Activated CD4-positive, alpha-beta T cell treated with anti-CD3 and anti-CD28 coated beads for 48 hours (primary cell): ENCODE results near the gene NKX1-2.
A peak's percentile ranks its signal among the peaks of the same experiment; 100 is the strongest.

ENCODE experiments used
- DNase-seq: peaks from one replicate; pipeline ENCODE4 v3.0.0-alpha.2; 2020

Gene NKX1-2

GRCh38 chr10:124474514-124475070, 24.8 kb upstream of the NKX1-2 start:
- DNase-seq = no peak

GRCh38 chr10:124473070-124473469, 23.2 kb upstream of the NKX1-2 start:
- DNase-seq = no peak

GRCh38 chr10:124472071-124472470, 22.2 kb upstream of the NKX1-2 start:
- no peak for DNase-seq

GRCh38 chr10:124470544-124471434, 21.0 kb upstream of the NKX1-2 start:
- no peak for DNase-seq

GRCh38 chr10:124469956-124470484, 20.2 kb upstream of the NKX1-2 start:
- no peak for DNase-seq

GRCh38 chr10:124468624-124469023, 18.8 kb upstream of the NKX1-2 start:
- no peak for DNase-seq

- DNase-seq = no peak
These were observed 17.3 kb upstream of the NKX1-2 start for GRCh38 chr10:124467165-124467564.

GRCh38 chr10:124465777-124466488, 16.1 kb upstream of the NKX1-2 start:
- no peak for DNase-seq

GRCh38 chr10:124465003-124465776, 15.4 kb upstream of the NKX1-2 start:
- DNase-seq = no peak

- no peak for DNase-seq
These were observed 14.5 kb upstream of the NKX1-2 start for GRCh38 chr10:124464028-124464965.

- no peak for DNase-seq
These were observed 12.5 kb upstream of the NKX1-2 start for GRCh38 chr10:124462348-124462695.

- DNase-seq = peak; percentile 91
These were observed 12.0 kb upstream of the NKX1-2 start, which contains the start of gene LHPP for GRCh38 chr10:124461642-124462347. LHPP (plus strand) TSS chr10:124461823; CDS start chr10:124461863, 40 bp downstream.

- no peak for DNase-seq
These were observed 10.3 kb upstream of the NKX1-2 start for GRCh38 chr10:124460144-124460543.

- no peak for DNase-seq
These were observed 9.6 kb upstream of the NKX1-2 start for GRCh38 chr10:124459395-124459794.

GRCh38 chr10:124458889-124459288, 9.1 kb upstream of the NKX1-2 start:
- DNase-seq = no peak

GRCh38 chr10:124458473-124458872, 8.6 kb upstream of the NKX1-2 start:
- no peak for DNase-seq

GRCh38 chr10:124455441-124455840, 5.6 kb upstream of the NKX1-2 start:
- DNase-seq = no peak

- no peak for DNase-seq
These were observed 4.2 kb upstream of the NKX1-2 start for GRCh38 chr10:124453960-124454610.

- no peak for DNase-seq
These were observed 1.4 kb upstream of the NKX1-2 start for GRCh38 chr10:124451276-124451675.

GRCh38 chr10:124450783-124451057, 885 bp upstream of the NKX1-2 start:
- DNase-seq = no peak
